ENCODE measurements around the gene TMEM120A. TPM values are rescaled to one million over a fixed set of nuclear protein-coding genes. Genes with fewer than 3 reads are reported as not detected.

The TMEM120A gene
- total RNA-seq, 4 donors from 2014 or later: 14.4 to 53.9 (median 20.1) TPM

DNA sequence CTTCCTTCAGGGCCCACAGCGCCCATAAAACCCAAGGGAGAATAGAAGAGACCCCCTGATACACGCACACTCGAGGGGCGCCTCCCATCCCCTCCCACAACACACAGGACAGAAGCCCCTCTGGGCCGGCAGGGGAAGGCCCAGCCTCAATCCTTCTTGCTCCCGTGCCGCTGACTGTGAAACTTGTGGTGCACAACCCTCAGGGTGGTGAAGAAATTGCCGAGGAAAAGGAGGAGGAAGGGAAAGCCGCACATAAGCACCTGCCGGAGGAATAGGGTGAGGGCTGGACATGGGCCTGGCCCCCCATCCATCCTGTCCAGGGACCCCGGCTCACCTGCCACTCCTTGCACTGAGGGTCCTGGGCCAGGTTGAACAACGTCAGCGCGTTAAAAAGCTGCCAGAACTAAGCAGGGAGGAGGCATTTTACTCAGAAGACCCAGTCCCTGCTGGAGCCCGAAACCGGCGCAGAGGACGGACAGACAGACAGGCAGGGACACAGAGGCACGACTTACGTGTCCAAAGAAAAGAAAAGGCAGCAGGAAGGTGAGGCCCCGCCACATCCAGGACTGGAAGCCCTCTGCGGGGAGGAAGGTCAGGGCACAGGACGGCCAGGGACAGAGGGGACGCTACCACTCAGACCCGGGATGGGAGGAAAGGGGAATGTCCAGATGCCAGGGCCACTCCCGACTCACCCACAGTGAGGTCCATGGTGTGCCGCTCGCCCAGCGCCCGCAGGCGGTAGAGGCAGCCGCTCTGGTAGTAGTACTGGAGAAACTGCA lies 7.2 kb downstream of the TMEM120A start:
- H3K27ac ChIP-seq: no peak overlapping the region
- intact Hi-C loops (cut with DNase I): no loop called here
- no peak for DNase-seq
- peaks cover 3 to 37% (median 9%) of the 10 kb centered on the region in 3 donors for H3K4me1 ChIP-seq
- H3K27me3 ChIP-seq: no peaks in the 10 kb centered on the region
- H3K36me3 ChIP-seq: peaks cover 29 to 67% (median 39%) of the 10 kb centered on the region in 3 donors
- H3K4me3 ChIP-seq: no peak overlapping the region
- no peak for TF ChIP-seq POLR2A (IDR thresholded peaks at IDR 0.05)
- H3K9me3 ChIP-seq: no peaks in the 10 kb centered on the region
- WGBS, 2 donors: 81 to 91% methylated on average over 7 to 19 of the region's 32 CpGs

DNA sequence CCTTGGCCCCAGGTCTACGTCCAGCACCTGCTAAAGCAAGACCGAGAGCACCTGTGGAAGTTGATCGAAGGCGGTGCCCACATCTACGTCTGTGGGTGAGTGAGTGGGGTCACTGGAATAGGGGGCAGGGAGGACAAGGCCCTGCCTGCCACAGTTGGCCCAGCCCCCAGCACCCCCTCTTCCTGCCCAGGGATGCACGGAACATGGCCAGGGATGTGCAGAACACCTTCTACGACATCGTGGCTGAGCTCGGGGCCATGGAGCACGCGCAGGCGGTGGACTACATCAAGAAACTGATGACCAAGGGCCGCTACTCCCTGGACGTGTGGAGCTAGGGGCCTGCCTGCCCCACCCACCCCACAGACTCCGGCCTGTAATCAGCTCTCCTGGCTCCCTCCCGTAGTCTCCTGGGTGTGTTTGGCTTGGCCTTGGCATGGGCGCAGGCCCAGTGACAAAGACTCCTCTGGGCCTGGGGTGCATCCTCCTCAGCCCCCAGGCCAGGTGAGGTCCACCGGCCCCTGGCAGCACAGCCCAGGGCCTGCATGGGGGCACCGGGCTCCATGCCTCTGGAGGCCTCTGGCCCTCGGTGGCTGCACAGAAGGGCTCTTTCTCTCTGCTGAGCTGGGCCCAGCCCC lies 8.1 kb downstream of the TMEM120A start:
- TF ChIP-seq POLR2A (IDR thresholded peaks at IDR 0.05): no peak
- TF ChIP-seq, protein P1, sequence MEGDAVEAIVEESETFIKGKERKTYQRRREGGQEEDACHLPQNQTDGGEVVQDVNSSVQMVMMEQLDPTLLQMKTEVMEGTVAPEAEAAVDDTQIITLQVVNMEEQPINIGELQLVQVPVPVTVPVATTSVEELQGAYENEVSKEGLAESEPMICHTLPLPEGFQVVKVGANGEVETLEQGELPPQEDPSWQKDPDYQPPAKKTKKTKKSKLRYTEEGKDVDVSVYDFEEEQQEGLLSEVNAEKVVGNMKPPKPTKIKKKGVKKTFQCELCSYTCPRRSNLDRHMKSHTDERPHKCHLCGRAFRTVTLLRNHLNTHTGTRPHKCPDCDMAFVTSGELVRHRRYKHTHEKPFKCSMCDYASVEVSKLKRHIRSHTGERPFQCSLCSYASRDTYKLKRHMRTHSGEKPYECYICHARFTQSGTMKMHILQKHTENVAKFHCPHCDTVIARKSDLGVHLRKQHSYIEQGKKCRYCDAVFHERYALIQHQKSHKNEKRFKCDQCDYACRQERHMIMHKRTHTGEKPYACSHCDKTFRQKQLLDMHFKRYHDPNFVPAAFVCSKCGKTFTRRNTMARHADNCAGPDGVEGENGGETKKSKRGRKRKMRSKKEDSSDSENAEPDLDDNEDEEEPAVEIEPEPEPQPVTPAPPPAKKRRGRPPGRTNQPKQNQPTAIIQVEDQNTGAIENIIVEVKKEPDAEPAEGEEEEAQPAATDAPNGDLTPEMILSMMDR (IDR thresholded peaks at IDR 0.05): no peak
- intact Hi-C loops (cut with DNase I): no loop called here
- H3K27ac ChIP-seq: no peak overlapping the region
- no peak for DNase-seq
- H3K4me1 ChIP-seq: peaks cover 0 to 36% (median 9%) of the 10 kb centered on the region in 3 donors
- WGBS, 2 donors: 79% methylated on average over 11 of the region's 20 CpGs; no CpG with 5 or more reads in 1 of the 2 donors
- no peak overlapping the region for H3K4me3 ChIP-seq
- H3K27me3 ChIP-seq: no peaks in the 10 kb centered on the region
- H3K36me3 ChIP-seq: peaks cover 36 to 71% (median 48%) of the 10 kb centered on the region in 3 donors
- H3K9me3 ChIP-seq: no peaks in the 10 kb centered on the region

DNA sequence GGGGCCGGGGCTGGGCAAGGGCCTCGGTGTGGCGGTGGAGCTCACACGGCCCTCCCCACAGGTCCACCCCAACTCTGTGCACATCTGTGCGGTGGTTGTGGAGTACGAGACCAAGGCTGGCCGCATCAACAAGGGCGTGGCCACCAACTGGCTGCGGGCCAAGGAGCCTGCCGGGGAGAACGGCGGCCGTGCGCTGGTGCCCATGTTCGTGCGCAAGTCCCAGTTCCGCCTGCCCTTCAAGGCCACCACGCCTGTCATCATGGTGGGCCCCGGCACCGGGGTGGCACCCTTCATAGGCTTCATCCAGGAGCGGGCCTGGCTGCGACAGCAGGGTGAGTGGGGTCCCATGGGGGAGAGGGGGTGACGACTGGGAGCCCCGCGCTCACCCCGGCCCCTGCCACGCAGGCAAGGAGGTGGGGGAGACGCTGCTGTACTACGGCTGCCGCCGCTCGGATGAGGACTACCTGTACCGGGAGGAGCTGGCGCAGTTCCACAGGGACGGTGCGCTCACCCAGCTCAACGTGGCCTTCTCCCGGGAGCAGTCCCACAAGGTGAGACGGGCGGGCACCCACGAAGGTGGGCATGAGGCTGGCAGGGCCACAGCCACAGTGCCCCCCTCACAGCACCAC lies 8.8 kb downstream of the TMEM120A start:
- H3K27ac ChIP-seq: peak overlapping the region in 1 of 4 donors; percentile 9
- no peak for DNase-seq
- TF ChIP-seq, protein P1 (IDR thresholded peaks at IDR 0.05): no peak
- no peak for TF ChIP-seq POLR2A (IDR thresholded peaks at IDR 0.05)
- WGBS, 2 donors: 100% methylated on average over 6 of the region's 41 CpGs; no CpG with 5 or more reads in 1 of the 2 donors
- no peaks in the 10 kb centered on the region for H3K9me3 ChIP-seq
- no peak overlapping the region for H3K4me3 ChIP-seq
- H3K36me3 ChIP-seq: peaks cover 40 to 77% (median 54%) of the 10 kb centered on the region in 3 donors
- intact Hi-C loops (cut with DNase I): no loop called here
- H3K4me1 ChIP-seq: peaks cover 0 to 36% (median 11%) of the 10 kb centered on the region in 3 donors
- H3K27me3 ChIP-seq: no peaks in the 10 kb centered on the region

DNA sequence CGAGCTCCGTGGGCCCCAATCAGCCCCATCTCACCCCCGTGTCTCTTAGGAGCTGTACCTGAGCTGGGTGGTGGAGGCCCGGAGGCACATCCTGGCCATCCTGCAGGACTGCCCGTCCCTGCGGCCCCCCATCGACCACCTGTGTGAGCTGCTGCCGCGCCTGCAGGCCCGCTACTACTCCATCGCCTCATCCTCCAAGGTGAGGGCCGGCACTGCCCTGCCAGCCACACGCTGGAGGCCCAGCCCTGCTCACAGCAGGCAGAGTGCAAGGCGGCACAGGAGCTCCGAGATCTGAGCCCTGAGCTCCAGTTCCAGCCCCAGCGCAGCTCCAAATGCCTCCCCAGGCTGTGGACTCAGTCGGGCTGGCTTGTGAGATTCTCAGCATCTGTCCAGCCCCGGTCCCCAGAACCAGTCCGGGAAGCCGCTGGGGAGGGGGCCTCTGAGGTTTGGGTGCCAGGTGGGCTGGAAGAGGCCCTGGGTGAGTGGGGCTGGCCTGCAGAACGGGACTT lies 9.3 kb downstream of the TMEM120A start:
- peaks cover 0 to 40% (median 17%) of the 10 kb centered on the region in 3 donors for H3K4me1 ChIP-seq
- intact Hi-C loops (cut with DNase I): no loop called here
- TF ChIP-seq POLR2A (IDR thresholded peaks at IDR 0.05): no peak
- TF ChIP-seq, protein P1 (IDR thresholded peaks at IDR 0.05): no peak
- no peak for DNase-seq
- peaks cover 40 to 83% (median 58%) of the 10 kb centered on the region in 3 donors for H3K36me3 ChIP-seq
- H3K27me3 ChIP-seq: no peaks in the 10 kb centered on the region
- no peaks in the 10 kb centered on the region for H3K9me3 ChIP-seq
- H3K27ac ChIP-seq: no peak overlapping the region
- WGBS, 2 donors: 90 to 94% methylated on average over 3 to 7 of the region's 21 CpGs
- no peak overlapping the region for H3K4me3 ChIP-seq

DNA sequence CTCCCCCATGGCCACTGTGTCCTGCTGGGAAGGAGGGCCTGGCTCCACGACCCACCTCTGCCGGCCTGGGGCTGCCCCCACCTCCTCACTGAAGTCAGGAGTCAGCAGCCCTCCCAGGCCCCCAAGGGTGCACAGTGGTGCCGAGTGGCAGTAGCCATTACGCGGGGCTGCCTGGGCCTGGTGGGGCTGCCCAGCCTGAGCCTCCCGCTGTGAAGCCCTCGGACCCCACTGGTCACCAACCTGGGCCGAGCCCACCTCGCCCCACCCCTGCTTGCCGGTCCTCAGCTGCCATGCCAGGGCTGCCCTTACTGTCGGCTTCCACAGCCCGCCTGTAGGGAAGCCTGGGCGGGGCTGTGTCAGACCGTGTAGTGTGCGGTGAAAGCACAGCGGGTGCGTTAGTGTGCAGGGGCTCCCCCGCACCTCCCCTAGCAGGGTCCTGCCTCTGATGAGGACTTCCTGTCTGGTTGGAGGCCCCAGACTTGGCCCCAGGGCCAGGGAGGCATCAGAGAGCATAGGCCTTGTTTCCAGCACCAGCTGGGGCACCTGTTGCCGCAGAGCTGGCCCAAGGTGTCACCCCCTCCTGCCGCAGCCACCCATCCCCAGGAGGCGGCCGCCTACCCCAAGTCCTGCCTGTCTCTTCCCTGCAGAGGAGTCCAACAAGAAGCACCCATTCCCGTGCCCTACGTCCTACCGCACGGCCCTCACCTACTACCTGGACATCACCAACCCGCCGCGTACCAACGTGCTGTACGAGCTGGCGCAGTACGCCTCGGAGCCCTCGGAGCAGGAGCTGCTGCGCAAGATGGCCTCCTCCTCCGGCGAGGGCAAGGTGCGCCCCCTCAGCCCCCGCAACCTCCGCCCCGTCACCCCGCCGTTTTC lies 10.0 kb downstream of the TMEM120A start:
- peaks cover 44 to 90% (median 58%) of the 10 kb centered on the region in 3 donors for H3K36me3 ChIP-seq

More for the DNA sequence above, 10.0 kb downstream of the TMEM120A start:
- Histone ChIP-seq H3K27me3 (no peaks in the 10 kb centered on the region), H3K27ac (no peak overlapping the region), H3K4me3 (no peak overlapping the region), H3K9me3 (no peaks in the 10 kb centered on the region), H3K4me1 (peaks cover 0 to 40% (median 15%) of the 10 kb centered on the region in 3 donors)
- no peak for TF ChIP-seq POLR2A (IDR thresholded peaks at IDR 0.05)
- TF ChIP-seq, protein P1 (IDR thresholded peaks at IDR 0.05): no peak
- no peak for DNase-seq
- intact Hi-C loops (cut with DNase I): no loop called here
- 95 to 97% methylated on average over 19 to 24 of the region's 44 CpGs for WGBS, 2 donors

Data from esophagus squamous epithelium (tissue), 5 donors.